SU-DHL-6 (cell line): ENCODE data around the gene LEF1.

Source experiments
- H2AFZ ChIP-seq: fragments of 200-600 bp; sonication (generic); 2 replicates; pipeline ENCODE4 v1.6.1; 2014; ENCODE audit warnings: low read depth, mild to moderate bottlenecking, moderate library complexity, mixed read lengths, antibody characterized with exemption, low read length; ENCODE audit not compliant: severe bottlenecking
- H3F3A ChIP-seq: fragments of 200-600 bp; shearing (Covaris generic); 2 replicates; pipeline ENCODE4 v1.6.0; 2016; ENCODE audit warnings: antibody characterized with exemption, mild to moderate bottlenecking; ENCODE audit not compliant: insufficient read depth
- H3K27ac ChIP-seq: fragments of 200-600 bp; sonication (generic); 2 replicates; pipeline ENCODE4 v1.5.1; 2016; ENCODE audit warnings: low read depth, mild to moderate bottlenecking, low read length, moderate library complexity, mixed read lengths
- H3K27me3 ChIP-seq: fragments of 200-600 bp; sonication (generic), shearing (Covaris generic); 2 replicates; pipeline ENCODE4 v1.6.0; 2014; ENCODE audit warnings: mild to moderate bottlenecking, low read length
- H3K36me3 ChIP-seq: fragments of 200-600 bp; sonication (generic); 2 replicates; pipeline ENCODE4 v1.6.1; 2014; ENCODE audit warnings: mild to moderate bottlenecking, low read length, mixed read lengths
- H3K4me2 ChIP-seq: fragments of 300-600, 200-600 bp; shearing (Covaris generic), sonication (generic); 2 replicates; pipeline ENCODE4 v1.6.0; 2014; ENCODE audit warnings: low read length, low read depth, mild to moderate bottlenecking; ENCODE audit not compliant: poor library complexity, severe bottlenecking
- H3K4me3 ChIP-seq: fragments of 200-600 bp; sonication (generic); 2 replicates; pipeline ENCODE4 v1.5.1; 2014; ENCODE audit warnings: antibody characterized with exemption, low read length, mild to moderate bottlenecking, mixed read lengths; ENCODE audit not compliant: insufficient read depth, poor library complexity, severe bottlenecking
- H3K79me2 ChIP-seq: fragments of 200-600 bp; sonication (generic); 2 replicates; pipeline ENCODE4 v1.6.1; 2014; ENCODE audit warnings: mild to moderate bottlenecking, low read length, moderate library complexity; ENCODE audit not compliant: insufficient read depth
- H3K9ac ChIP-seq: fragments of 200-600 bp; sonication (generic); 2 replicates; pipeline ENCODE4 v1.7.0; 2014; ENCODE audit warnings: mild to moderate bottlenecking, low read length
- H3K9me2 ChIP-seq: fragments of 200-600 bp; sonication (generic); replicated peaks from 2 replicates; pipeline ENCODE4 v1.6.1; 2014; ENCODE audit warnings: low read length; ENCODE audit not compliant: insufficient read depth
- H3K9me3 ChIP-seq: fragments of 200-600 bp; sonication (generic); 2 replicates; pipeline ENCODE4 v1.6.1; 2014; ENCODE audit warnings: low read length, mixed read lengths; ENCODE audit not compliant: insufficient read depth
- H4K20me1 ChIP-seq: fragments of 200-600 bp; sonication (generic); 2 replicates; pipeline ENCODE4 v1.6.1; 2014; ENCODE audit warnings: low read depth, mild to moderate bottlenecking, antibody characterized with exemption, low read length, moderate library complexity, mixed read lengths
- CTCF ChIP-seq: fragments of 200-600 bp; sonication (generic); IDR thresholded peaks from one replicate; pipeline ENCODE4 v1.5.1; 2017; ENCODE audit warnings: antibody characterized with exemption, mild to moderate bottlenecking, low read length, moderate library complexity; ENCODE audit not compliant: insufficient read depth, poor library complexity, severe bottlenecking
- EZH2phosphoT487 ChIP-seq: fragments of 200-600 bp; sonication (generic), shearing (Covaris generic); conservative IDR thresholded peaks from 2 replicates; pipeline ENCODE4 v1.6.1; 2018; ENCODE audit warnings: mild to moderate bottlenecking, antibody characterized with exemption, low read length, moderate library complexity, mixed read lengths

Gene LEF1

DNA sequence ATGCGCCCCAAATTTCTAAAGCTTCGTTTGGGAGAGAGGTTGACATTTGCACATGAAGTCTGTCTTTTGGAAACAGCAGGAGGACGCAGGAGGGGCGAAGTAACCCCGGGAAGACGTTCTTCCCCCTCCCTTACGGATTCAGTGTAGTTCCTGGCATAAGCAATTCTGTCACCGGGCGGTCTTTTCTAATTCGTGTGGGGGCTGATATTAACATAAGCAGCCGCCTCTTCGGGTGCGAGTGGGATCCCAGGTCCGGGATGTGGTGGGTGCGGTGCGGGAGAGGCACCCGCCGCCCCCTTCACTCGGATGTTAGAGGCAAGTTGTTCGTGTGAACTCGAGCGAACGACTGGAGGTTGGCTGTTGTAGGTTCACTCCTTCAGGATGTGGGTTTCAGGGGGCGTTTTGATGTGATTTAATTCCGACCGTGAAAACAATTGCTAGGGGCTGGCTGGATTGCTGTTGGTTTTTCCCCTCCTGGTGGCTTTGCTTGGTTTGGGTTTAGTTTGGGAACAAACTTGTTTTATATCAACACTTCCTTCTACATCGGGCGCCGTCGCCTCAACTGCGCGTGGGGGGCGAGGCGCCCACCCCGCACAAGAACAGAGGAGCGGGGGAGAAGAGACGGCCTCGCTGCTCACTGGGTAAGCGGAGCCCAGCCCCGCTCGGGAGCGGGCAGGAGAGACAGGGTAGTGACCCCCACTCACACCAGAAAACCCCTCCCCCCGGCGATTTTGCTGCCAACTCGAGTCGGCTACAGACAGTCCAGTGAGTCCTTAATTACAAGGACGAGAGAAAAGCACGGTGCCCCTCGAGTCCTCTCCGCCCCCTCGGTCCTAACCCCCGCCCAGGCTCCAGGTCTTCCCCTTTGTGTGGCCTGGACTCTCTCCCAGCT lies 2.9 kb upstream of the LEF1 start:
- Histone ChIP-seq H3K27me3 (no peaks in the 10 kb centered on the region), H3F3A (0 out of 2 replicates have a peak, but pooled peaks cover 12% of the 10 kb centered on the region), H3K27ac (no peak overlapping the region), H3K4me2 (no peak overlapping the region), H3K9me2 (no peaks in the 10 kb centered on the region), H2AFZ (no peak overlapping the region), H3K9ac (no peak overlapping the region), H3K36me3 (no peaks in the 10 kb centered on the region), H3K9me3 (no peaks in the 10 kb centered on the region), H4K20me1 (no peaks in the 10 kb centered on the region), H3K4me3 (no peak overlapping the region), H3K79me2 (peaks cover 10% of the 10 kb centered on the region; the same call in 1 of the 2 replicates)
- no peak for TF ChIP-seq CTCF
- no peak for TF ChIP-seq EZH2phosphoT487

DNA sequence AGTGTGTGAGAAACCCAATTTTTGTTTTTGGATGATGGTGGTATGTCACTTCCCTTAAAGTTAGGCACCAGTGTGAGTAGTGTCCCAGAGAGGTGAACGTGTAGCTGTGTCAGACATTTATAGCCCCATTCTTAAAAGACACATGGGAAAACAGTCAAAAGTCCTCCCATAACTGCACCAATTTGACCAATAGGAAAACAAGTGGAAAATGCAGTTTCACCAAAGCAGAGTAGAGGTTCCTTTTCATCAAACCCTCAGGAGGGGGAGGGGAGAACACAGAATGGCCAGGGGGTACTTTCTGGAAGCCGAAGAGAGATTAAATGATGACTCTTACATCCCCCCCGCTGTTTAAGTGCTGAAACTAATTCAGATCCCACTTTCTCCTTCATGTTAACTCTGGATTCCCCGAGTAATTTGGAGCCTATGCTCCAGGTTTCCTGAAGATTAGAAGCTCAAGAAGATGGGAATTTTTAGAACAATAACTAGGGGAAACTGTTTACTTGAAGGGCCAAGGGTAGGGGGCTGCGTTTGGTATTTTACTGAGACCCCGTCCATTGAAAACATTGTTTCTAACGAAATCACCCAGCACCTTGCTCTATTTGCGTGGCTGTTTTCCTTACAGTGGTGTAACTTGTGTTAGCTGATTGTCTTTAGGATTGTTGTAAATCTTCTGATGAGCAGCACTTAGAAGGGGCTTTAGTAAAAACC lies 2.1 kb upstream of the LEF1 start:
- Histone ChIP-seq H3K27ac (no peak overlapping the region), H3K27me3 (no peaks in the 10 kb centered on the region), H3K9me3 (no peaks in the 10 kb centered on the region), H3K9me2 (no peaks in the 10 kb centered on the region), H4K20me1 (no peaks in the 10 kb centered on the region), H3K9ac (no peak overlapping the region), H3K4me3 (no peak overlapping the region), H3F3A (0 out of 2 replicates have a peak, but pooled peaks cover 12% of the 10 kb centered on the region), H2AFZ (no peak overlapping the region), H3K36me3 (no peaks in the 10 kb centered on the region), H3K79me2 (peaks cover 18% of the 10 kb centered on the region), H3K4me2 (no peak overlapping the region)
- TF ChIP-seq CTCF = no peak
- TF ChIP-seq EZH2phosphoT487 = no peak

DNA sequence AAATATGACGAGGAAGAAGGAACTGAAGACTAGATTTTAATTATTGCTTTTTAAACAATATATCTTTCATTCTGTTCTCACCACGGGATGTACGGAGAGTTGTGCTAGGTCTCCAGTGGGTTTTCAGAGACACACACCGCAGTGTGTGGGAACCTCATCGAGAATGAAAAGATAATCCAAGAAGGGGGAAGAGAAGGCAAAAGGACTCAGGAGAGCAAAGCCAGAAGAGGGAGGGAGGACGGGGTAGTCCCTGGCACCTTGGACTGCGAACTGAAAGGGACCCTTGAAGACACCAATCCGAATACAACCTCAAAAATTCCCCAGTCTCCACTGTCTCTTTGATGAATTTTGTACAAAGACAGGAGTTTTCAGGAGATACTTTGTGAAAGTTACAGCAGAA lies 932 bp upstream of the LEF1 start:
- no peak for TF ChIP-seq EZH2phosphoT487
- no peak for TF ChIP-seq CTCF
- Histone ChIP-seq H2AFZ (no peak overlapping the region), H3K27ac (no peak overlapping the region), H3K27me3 (no peaks in the 10 kb centered on the region), H3K4me3 (no peak overlapping the region), H3K4me2 (no peak overlapping the region), H3K9ac (no peak overlapping the region), H3K36me3 (no peaks in the 10 kb centered on the region; the same call in 1 of the 2 replicates), H3F3A (0 out of 2 replicates have a peak, but pooled peaks cover 12% of the 10 kb centered on the region), H3K9me2 (no peaks in the 10 kb centered on the region), H3K79me2 (peaks cover 30% of the 10 kb centered on the region), H3K9me3 (no peaks in the 10 kb centered on the region), H4K20me1 (no peaks in the 10 kb centered on the region)
